Activated CD8-positive, alpha-beta memory T cell treated with anti-CD3 and anti-CD28 coated beads, Interleukin-2, amount 50 U/mL, for 4 hours (primary cell): Measurements from ENCODE around the gene GORASP1.

Source experiments
- DNase-seq: peaks from one replicate; pipeline ENCODE4 v3.0.0-alpha.2; 2020

Gene GORASP1

DNA sequence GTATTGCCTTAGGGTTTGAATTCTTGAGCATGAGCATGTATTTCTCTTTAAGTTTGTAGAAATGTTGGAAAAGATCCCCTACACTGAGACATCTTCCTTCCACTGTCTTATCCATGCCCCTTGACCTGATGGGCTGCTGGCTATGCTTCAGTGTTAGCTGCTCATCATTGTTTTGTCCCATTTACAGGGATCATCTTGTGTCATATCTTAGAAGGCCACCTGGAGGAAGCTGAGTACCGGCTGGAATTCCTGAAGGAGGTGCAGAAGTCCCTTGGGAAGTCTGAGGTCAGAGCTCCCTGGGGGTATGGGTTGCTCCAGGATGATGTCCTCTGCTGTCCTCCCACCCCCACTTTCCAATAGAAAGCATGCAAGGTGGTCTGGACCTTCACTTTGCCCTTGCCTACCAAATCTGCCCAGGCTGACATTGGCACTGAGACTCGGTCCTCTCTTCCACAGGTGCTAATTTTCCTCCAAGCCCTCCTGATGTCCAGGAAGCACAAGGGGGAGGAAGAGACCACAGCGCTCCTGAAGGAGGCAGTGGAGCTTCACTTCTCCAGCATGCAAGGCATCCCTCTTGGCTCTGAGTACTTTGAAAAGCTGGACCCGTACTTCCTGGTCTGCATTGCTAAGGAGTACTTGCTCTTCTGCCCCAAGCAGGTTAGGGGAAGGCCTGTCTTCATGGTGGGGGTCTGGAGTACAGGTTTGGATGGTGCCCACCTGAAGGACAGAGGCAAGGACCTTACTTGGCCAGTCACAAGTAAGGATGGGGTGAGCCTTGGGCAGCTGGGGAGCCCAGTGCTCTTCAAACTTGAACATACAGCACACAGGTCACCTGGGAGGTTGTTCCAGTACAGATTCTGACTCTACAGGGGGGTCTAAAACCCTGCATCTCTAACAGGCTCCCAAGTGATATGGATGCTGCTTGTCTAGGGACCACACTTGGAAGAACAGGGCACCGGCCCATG lies 17.7 kb upstream of the GORASP1 start:
- no peak for DNase-seq

DNA sequence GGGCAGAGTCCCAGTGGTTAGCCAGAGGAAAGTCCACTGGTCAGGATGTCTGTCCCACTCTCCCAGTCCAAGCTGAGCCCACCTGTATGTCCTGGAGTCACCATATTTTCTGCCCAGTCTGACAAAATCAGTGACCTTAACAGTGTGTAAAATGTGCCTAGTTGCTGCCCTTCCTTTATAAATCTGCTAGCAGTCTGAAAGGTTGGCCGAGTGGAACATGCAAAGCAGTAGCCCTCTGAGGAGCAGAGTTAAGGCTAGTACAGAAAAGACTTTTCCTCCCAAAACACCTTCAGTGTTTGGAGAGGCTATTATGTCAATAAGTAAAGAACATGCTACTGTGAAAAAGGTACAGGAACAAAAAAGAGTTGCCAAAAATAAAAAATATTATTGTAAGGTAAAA lies 15.4 kb upstream of the GORASP1 start:
- DNase-seq, result no peak

DNA sequence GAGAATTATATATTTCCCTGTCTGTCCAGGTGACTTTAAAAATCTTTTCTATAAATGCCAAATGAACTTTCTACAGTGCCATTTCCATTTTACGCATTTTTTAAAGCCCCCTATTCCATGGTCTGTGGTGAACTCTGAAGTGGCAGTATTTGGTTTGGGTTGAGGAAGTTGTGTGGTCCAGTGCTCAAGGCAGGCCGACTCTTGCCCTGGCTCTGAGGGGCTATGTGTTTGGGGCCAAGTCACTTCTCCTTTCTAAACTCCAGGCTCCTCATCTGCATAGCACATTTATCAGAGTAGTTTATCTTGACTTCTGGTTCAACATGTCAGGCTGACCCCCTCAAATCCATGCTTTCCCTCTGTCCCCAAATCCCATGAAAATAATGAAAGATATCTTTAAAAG lies 14.2 kb upstream of the GORASP1 start:
- no peak for DNase-seq

DNA sequence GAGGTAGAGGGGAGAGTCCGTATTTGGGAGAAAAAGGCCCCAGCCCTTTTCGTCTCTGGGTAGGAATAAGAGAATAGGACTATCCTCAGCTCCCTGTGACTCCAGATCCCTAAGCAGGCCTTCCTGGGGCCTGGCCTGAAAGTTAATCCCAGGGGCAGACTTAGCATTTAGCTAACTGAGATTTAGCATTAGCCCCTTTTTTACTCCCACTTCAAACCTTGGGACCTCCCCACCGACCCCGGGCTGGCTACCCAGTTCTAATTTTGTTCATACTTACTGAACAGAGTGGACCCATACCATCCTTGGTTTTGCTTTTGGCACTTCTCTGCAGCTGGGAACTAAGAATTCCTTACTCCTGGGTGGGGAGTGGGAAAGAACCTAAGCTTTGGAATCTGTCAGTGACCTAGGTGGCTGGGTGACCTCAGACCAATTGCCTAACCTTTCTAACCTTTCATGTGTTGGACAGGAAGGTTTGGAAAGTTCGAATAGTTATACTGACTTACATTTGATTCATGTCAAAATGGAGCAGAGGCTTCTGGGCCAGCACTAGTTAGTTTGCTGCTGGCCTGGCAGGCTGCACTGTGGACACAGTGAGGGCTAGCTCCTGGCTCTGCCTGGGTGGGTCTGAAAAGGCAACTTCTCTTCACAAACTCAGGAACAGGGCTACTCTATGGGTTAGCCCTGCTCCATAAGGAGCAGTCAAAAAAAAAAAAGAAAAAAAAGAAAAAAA lies 11.7 kb upstream of the GORASP1 start:
- no peak for DNase-seq

DNA sequence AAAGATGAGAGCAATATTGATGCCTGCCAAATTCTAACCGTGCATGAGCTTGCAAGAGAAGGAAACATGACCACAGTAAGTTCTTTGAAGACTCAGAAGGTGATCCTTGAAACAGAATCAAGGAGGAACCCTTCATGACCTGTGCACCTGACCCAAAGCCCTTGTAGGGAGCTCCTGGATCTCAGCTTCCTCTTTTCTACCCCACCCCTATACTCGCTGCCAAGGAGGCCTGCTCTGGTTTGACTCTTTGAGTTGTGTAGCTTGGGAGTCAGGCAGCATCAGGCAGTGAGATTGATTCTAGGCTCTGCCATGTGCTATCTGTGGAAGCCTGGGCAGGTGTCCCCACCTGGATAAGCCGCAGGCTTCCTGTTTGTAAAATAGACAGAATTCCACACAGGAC lies 10.7 kb upstream of the GORASP1 start:
- DNase-seq, result no peak

DNA sequence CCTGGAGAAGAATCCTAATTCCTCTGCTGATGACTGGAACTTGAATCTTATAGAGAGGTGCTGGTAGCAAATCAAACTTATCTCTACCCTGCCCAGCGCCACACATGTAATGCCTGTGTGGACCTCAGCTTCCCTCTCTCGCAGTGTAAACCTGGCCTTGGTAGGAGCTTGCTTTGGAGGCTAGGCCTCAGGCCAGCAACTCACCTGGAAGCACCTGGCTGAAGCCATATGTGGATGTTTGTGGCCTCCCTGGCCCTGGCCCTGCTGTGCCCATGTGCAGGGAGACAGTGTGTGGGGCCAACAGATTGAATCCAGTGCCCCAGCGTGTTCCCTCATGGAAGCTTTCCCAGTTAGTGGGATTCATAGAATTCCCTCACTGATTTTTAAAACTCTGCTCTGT lies 8.4 kb upstream of the GORASP1 start:
- no peak for DNase-seq

DNA sequence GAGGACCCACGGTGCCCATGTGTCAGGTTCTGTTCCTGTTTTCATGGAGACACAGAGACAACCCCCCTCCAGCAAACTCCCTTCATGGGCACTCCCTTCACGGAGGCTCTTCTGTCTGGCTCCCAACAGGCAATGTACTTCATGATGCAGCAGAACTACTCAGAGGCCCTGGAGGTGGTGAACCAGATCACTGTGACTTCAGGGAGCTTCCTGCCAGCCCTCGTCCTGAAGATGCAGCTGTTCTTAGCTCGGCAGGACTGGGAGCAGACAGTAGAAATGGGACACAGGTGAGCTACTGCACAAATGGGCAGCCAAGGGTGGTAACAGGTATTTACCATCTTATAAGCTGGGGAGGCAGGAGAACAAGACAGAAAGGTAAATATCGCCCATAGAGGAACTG lies 7.0 kb upstream of the GORASP1 start:
- DNase-seq, result no peak

DNA sequence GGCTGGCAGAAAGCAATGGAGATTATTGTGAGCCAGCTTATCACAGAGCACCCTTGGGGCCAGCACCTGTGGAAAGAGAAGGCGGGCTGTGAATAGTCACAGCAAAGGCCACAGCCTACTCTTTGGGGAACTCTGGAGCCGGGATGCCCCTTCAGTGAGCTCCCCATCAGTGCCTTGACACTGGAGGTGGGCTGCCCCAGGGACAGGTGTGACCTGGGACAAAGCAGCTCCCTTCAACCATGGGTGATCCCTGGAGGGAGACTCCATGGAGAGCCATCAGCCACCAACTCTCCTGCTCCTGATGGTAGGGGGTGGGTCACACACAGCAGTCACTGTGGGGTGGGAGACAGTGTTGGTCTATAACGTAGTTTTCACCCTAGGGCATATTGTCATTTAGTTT lies 5.9 kb upstream of the GORASP1 start:
- DNase-seq, result no peak

DNA sequence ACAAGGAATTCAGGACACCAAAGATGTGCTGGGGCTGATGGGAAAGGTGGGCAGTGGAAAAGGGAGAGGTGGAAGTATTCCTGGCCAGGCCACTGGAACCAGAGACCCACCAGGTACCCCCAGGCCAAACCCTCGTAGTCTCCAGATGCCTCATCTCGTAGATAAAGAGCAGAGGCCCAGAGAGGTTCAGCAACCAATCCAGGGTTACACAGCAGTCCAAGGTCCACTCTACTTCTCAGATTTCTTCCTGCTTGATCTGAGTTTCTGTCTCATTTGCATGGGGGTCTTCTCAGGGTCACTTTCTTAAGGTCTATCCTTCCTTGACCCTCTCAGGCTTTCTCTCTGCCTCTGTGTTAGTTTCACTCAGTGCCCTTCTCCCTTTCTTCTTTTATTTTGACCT lies 5.1 kb upstream of the GORASP1 start:
- no peak for DNase-seq

DNA sequence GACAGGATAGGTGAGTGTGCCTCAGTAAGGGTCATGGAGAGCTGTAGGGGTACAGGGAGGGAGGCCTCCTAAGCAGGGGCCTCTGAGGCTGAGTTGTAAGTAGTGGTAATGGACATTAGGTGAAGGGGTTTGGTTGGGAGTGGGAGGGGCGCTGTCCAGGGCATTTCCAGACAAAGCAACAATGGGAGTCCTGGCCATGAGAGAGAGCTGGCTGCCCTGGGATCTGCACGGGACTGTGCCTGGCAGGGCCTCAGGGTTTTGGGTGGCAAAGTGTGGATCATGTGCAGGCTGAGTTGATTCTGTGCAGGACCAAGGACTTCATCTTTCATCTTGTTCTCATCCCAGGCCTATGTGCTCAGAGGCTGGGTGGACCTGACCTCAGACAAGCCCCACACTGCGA lies 4.7 kb upstream of the GORASP1 start:
- DNase-seq, result no peak

DNA sequence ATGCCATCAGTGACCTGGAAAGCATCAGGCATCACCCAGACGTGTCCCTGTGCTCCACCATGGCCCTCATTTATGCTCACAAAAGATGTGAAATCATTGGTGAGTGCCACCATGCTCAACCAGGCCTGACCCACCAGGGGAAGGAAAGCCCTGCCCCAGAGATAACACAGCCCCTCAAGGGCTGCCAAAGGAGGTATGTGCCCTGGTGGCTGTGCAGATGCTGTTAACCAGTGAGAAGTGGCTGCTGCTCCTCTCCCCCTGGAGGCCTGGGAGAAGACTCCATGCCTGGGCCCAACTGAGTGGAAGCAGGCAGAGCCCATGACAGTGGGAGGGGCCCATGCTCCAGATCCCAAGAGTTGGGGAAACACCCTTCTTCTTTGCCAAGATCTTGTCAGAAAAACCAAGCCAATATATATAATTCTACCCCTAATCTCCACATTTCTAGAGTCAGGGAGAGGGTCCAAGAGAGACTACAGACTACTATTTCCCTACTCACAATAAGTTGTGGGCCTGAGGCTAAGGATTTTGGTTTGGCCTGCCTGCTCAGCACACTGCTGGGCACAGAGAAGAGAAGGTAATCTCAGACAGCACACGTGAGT lies 2.7 kb upstream of the GORASP1 start:
- no peak for DNase-seq

DNA sequence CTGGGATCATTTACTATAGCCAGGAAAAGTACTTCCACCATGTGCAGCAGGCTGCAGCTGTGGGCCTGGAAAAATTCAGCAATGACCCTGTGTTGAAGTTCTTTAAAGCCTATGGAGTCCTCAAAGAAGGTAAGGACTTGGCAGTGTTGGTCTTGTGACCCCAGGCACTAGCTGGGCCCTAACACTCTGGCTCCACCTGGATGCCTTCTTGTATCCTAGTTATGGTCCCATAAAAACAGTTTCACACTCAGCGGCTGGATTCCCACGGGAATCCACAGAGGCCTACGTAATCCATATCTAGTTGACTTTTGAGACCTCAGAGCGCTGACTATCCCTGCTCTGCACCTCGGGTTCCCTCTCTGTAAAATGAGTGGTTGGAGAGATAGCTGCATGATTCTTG lies 1.7 kb upstream of the GORASP1 start:
- no peak for DNase-seq

DNA sequence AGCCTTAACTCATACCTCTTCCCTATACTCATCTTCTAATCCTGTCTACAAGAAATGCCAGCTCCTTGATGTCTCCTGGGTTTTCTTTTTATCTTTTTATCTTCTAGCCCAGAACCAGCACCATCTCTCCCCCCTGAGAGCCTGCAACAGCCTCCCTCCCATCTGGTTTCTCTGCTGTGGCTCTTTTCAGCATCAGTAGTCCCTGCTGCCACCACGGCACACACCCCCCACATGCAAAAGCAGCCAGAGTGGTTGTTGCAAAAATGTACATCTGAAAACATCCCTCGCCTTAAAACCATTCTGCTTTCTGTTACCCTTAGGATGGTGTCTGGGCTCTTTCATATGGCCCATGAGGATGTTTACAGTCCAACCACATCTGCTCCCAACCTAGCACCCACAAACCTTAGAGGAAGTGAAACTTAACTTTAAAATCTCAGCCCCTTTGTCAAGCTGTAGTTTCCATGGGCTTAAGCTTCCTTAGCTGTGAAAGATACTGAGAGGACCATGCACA lies 828 bp upstream of the GORASP1 start:
- DNase-seq, result no peak

DNA sequence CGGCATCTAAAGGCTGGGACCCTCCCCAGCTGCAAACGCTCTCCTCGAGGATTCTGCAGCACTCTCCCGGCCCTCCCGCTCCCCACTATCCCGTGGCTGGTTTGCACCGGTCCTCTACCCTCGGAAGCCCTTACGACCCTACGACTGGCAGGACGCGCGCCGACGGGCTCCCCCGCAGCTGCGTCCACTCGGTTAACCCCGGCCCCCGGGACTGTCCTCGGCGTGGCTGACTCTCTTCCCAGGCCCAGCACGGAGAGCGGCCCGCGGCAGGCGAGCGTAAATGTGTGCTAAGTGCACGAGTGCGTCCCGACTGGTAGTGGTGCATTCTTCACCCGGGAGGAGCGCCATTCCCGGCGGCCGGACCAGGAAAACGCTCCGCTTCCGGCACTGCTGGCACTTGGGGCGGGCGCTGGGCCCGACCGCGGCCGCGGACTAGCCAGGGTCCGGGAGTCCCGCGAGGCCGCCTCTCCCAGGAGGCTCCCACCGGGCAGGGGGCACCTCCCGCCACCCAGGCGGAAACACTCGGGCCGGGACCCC lies 508 bp downstream of the GORASP1 start:
- DNase-seq, result no peak

DNA sequence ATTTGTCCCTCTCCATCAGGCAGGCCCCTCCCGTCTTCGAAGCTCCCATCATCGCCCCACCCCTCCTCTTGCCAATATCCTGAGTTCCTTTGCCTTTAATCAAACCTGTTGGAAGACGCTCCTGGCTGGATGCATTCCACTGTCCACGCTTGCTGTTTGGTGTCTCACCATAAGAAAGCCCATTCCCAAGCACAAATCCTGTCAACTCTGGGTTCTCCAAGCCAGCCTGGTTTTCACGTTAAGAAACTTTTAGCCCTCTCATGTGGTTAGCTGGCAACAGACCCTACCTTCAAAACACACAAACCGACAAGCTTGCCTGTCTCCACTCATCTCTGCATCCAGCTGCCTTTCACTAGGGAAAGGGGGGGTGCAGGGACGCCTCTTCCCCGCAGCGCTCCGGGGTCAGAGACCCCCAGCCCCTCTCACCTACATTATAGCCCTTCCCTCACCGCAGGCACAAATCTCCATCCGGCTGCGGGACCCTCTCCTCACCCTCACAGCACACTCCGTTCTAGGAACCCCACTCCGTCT lies 1.1 kb downstream of the GORASP1 start:
- DNase-seq, result no peak

DNA sequence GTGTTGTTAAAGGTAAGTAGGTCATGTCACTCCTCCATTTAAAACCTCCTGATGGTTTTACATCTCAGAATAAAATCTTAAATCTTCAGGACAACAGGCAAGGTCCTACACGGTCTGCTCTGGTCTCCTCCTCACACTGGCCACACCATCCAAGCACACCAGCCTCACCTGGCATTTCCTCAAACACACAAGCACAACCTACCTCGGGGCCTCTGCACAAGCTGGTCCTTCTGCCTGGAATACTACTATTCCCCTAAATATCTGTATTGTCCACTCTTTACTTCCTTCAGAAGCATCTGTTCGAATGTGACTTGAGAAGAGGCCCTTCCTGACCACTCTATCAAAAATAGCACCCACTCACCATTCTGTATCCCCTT lies 1.8 kb downstream of the GORASP1 start:
- no peak for DNase-seq

DNA sequence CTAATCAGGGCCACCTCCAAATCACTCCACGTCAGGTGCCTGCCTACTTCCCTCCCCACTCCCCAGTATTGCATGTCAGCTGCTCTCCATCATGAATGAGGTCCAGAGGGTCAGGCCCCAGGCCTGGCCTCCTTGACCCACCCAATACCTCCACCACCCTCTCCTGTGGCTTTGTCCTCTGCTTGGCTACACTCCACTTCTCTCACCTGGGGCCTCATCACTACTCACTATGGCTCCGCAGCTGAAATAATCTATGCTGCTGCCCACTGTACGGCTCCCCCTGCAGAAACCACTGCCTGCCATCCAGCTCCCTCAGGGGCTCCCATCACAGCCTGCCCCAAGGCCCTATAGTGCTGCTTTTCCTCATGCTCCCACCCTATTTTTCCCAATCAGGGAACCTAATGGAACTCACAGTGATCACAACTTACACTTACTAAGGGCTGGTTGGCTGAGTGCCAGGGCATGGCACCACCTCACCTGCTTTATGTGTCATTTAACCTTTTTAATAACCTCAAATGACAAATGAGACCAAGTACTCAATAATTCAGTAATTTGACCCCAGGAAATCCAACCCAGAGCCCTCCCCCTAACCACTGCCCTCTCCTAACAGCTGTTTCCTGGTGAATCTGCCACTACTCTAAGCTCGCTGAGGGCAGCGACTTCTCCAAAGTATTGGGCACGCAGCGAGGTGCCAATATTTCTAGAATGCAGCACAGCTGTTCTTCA lies 2.3 kb downstream of the GORASP1 start:
- peak; percentile 64 for DNase-seq

DNA sequence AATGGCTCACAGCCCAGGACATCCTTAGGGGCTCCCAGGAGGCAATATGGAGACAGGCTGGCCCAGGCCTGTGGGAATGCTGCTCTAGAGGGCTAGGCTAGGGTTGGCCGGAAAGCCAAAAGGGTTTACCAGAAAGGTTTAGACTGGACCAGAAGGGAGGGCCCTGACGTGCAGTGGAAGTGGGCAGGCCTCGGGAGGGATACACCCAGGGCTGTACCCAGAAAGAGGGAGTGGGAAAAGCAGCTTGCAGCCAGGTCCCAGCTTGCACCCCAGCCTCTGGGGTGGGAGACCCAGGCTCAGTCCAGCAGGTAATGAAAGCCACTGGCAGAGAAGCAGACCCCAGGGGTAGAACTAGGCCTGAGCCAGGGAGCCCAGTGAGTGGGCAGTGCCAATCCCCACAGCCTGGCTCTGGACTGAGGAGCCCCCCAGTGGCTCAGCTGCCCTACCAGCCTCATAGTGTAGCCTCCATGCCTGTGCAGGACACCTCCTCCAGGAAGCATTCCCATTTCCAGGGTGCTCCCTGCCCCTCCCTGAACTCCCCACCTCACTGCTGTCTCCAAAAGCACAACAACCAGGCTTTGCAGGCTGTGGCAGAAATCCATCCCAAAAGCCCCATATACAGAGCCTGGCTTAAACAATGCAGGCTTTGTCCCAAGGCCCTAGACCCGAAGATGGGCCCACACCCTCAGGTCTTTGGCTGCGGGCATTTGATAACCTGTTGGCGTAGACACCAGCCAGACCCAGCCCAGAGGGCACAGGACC lies 3.5 kb downstream of the GORASP1 start:
- no peak for DNase-seq

DNA sequence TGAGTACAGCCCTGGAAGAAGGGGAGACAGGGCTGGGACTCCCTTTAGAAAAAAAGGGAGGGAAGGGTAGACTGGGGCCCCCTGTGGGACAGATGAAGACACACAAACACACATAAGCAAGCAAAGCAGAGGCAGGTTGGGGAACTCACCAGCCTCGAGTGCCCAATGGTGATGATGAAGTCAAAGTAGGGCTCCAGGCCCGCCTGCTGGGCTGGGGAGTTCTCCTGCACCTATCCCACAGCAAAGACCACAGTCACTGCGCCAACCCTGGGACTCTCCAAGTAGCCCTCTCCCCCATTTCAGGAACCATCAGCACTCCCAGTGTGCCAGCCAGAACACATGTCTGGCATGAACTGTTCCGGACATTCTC lies 4.1 kb downstream of the GORASP1 start:
- DNase-seq, result no peak

DNA sequence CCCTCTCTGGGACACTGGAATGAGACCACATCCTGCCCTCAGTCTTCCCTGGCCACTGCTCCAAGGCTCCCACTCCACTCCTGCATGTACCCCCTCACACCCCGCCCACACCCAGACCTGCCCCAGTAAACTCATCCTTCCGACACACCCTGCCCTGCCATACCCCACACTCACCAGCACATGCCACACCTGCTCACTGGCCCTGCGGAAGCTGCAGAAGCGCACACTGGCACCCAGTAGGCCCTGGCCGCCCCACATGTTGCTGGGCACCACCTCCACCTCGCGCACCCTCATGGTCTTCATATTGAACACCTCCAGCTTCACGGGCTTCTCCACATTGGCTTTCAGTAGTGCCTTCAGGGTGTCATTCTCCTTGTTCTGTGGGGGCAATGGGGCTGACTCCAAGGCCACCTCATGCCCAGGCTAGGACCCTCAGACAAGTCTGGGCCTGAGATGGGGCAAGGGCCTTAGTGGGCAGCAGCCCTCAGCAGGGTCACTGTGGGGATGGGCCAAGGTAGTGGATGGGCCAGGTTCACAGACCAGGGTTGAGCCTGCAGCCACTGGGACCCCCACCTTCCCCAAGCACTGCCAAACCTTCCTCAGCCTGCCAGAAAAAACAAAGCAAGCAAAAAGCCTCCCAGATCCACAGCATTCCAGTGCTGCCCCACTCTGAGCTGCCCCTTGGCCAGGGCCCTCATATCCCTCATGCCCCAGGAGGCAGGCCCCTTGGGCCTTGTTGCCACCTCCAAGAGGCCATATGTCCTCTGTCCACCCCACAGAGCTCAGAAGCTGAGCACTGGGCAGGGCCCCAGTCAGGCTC lies 4.7 kb downstream of the GORASP1 start:
- no peak for DNase-seq
